NCI-H510A treated with DMSO at 0.1 percent for 48 hours (cell line): ENCODE results near the gene QRICH1.

Experiments used
- DNase-seq: peaks from one replicate; lab custom pipeline; 2025; lab: John Stamatoyannopoulos, UW

Gene QRICH1

GRCh38 chr3:49032646-49033304 lies 61.1 kb downstream of the QRICH1 start:
- DNase-seq: no peak

- no peak for DNase-seq
Observed at GRCh38 chr3:49030321-49030720, 63.5 kb downstream of the QRICH1 start.

GRCh38 chr3:49029563-49029884 lies 64.3 kb downstream of the QRICH1 start:
- no peak for DNase-seq

GRCh38 chr3:49028673-49029562 lies 65.0 kb downstream of the QRICH1 start, which contains the start of gene IMPDH2:
IMPDH2 (minus strand) TSS chr3:49029398; CDS start chr3:49029350, 48 bp downstream.
- DNase-seq: peak; percentile 72

GRCh38 chr3:49028298-49028672 lies 65.6 kb downstream of the QRICH1 start:
- no peak for DNase-seq

GRCh38 chr3:49027634-49028033 lies 66.2 kb downstream of the QRICH1 start:
- no peak for DNase-seq

GRCh38 chr3:49026536-49026935 lies 67.3 kb downstream of the QRICH1 start:
- no peak for DNase-seq

- no peak for DNase-seq
Observed at GRCh38 chr3:49025793-49026520, 67.9 kb downstream of the QRICH1 start.

- no peak for DNase-seq
Observed at GRCh38 chr3:49025005-49025792, 68.7 kb downstream of the QRICH1 start.

- DNase-seq: no peak
Observed at GRCh38 chr3:49024449-49024848, 69.4 kb downstream of the QRICH1 start.

GRCh38 chr3:49023775-49024174 lies 70.1 kb downstream of the QRICH1 start:
- no peak for DNase-seq

GRCh38 chr3:49022688-49023171 lies 71.1 kb downstream of the QRICH1 start:
- DNase-seq: no peak

- peak; percentile 95 for DNase-seq
Observed at GRCh38 chr3:49021813-49022687, 71.8 kb downstream of the QRICH1 start, which contains the start of gene NDUFAF3. NDUFAF3 (plus strand) TSS chr3:49022121; CDS start chr3:49022145, 24 bp downstream.

GRCh38 chr3:49021213-49021812 lies 72.6 kb downstream of the QRICH1 start:
- DNase-seq: peak; percentile 95

GRCh38 chr3:49020330-49021212 lies 73.3 kb downstream of the QRICH1 start:
- no peak for DNase-seq

GRCh38 chr3:49019941-49020329 lies 73.9 kb downstream of the QRICH1 start:
- no peak for DNase-seq

GRCh38 chr3:49018707-49019006 lies 75.2 kb downstream of the QRICH1 start:
- DNase-seq: no peak

GRCh38 chr3:49017971-49018706 lies 75.7 kb downstream of the QRICH1 start, which contains the start of gene DALRD3:
DALRD3 (minus strand) TSS chr3:49018580; CDS start chr3:49018564, 16 bp downstream.
- peak; percentile 31 for DNase-seq
